GM19324 (cell line): ENCODE measurements around the gene NTMT1.

Experiments used
- ATAC-seq: cut with Tn5 transposase; IDR thresholded peaks from one replicate; pipeline ENCODE4 v1.9.1; 2021; ENCODE audit warnings: mild to moderate bottlenecking, moderate library complexity; ENCODE audit not compliant: unreplicated experiment, low FRiP score

Gene NTMT1

DNA sequence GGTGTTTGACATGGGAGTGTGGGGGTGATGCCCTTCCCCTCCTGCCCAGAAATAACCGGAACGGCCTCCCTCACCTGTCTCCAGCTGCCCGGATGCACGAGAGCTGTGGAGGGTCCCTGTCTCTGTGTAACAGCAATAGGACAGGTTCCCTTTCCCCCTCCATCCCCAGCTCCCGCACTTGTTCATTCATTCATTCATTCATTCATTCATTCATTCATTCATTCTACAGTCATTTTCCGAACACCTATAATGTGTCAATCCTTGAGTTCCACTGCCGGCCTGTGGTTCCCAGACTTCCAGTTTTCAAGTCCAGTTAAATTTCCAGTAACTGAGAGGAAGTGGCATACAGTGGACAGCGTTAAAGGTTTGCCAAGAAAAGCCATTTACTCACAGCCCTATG, 46.7 kb downstream of the NTMT1 start:
- no peak for ATAC-seq

DNA sequence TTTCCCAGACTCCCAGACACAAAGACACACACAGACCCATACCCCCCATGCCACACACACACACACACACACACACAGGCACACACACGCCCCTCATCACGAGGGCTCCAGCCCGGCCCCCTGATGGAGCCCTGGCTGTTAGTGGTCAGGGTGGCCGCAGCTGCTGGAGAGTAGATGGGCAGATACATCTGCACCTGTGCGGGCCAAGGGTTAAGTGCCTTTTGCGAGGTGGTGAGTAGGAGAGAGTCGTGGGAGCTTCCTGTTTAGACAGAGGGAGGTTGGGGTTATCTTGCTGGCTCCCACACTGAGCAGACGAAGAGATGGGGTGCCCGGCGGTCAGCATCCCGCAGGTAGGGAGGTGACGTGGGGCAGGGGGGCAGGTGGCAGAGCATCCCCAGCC, 47.6 kb downstream of the NTMT1 start:
- ATAC-seq: no peak

DNA sequence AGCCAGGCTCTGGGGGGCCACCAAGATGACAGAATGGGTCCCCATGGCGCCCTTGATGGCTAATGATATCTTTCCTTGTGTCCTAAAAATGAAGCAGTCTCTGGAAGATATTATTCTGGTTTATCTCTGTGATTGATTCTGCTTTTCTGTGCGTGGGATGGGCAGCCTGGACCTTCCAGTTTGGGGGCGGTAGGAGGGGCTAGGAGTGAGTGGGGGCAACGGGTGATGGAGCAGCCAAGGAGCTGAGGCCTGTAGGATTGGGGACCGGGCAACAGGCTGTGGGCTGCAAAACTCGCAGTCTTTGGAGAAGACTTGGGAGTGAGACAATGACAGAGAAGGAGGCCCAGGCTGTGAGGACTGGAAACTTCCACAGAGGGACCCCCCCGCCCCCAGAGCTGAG, 48.3 kb downstream of the NTMT1 start:
- ATAC-seq: no peak

DNA sequence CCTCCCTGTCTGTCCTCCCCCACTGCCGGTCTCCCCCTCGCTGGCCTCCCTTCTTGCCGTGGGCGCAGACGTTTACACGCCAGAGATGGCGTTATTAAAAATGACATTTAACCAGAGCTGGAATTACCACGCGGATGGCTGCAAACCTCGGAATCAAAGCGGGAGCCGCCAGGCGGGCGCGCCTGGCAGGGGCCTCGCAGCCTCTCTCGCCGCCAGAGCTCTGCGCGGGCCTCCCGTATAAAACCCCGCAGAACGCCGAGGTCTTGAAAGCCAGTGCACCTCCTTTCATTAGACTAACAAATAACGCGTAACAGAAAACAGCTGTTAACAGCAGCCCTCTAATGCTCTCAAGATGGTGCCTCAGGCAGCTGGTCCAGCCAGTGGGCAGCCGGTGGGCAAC, 49.7 kb downstream of the NTMT1 start:
- ATAC-seq: no peak

DNA sequence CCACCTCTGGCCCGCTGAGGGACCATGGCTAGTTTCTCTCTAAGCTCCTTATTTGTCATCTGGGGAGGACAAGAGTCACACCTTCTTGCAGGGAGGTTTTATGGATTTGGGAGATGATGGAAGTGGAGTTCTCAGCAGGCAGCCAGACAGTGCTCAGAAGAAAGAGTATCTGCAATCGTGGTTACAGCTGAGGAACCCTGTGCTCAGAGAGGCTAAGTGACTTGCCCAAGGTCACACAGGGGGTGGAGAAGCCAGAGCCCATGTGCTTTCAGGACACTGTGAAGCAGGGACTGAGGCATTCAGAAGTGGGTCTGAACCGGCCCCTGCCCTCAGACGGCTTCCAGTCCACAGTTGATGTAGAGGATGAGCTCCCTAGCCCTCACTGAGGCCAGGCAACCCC, 50.3 kb downstream of the NTMT1 start:
- no peak for ATAC-seq

DNA sequence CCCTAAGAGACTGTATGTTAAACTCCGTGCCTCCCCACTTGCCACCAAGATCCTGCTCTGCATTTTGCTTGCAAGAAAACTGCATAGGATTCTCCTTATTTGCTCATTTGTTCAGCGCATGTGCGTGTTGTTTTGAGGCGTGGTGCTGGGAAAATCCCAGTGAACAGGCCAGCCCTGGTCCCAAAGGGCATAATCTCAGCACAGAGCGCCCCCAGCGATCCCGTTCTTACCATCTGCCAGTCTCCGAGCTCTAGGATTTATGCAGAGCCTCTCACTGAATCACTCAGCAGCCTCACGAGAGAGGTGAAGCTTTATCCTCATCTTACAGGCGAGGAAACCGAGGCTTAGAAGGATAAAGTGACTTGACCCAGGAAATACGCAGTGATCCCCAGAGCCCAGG, 51.0 kb downstream of the NTMT1 start:
- ATAC-seq: no peak

DNA sequence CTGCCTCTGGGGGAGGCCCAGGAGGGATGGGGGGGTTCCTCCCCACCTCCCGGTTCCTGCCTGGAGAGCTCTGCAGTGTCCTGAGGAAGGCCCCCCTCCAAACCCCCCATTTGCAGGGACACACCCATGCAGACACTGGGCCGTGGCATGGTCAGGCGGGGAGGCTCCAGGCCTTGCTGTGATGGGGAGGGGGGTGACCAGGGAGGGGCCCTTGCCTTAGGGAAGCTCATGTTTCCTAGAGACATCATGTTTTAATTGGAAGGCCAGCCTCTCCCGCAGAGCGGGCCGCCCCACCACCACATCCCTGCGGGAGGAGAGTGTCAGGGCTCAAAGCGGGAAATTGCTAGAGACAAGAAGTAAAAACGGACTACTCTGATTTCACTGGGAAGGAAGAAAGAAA, 51.5 kb downstream of the NTMT1 start:
- no peak for ATAC-seq

DNA sequence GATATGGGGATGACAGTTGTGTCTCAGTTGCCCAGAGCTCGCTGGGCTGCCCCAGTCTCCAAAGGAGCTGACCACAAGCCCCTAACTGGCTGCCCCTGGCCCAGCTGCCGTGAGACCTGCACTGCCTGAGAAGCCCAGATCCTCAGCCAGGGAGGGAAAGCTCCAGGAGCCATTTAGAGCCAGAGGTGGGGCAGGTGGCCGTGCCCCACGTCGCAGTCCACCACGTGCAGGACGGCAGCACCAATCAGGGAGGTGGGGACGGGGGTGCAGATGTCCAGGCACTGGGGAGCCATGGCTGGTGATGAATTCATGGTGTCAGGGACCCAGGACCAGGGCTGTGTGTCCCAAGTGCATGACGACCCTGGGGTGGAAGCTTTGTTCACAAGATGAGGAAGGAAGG, 52.9 kb downstream of the NTMT1 start:
- no peak for ATAC-seq

DNA sequence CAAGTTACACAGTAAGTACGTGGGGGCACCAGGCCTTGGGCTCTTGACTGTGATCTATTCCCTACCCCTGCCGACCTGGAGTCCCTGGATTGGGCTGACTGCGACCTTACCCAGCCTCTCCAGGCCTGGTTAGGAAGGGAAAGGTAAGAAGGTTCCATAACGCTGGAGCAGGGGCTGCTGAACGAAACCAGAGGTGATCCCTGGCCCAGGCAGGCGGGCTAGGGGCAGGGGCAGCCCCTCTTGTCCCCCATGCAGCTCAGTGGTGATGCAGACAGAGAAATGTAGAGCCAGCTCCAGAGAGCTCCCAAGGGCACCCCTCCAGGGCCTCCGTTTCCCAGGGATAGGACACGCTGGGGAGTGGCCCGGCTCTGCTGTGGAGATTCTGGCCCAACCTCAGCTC, 53.6 kb downstream of the NTMT1 start:
- no peak for ATAC-seq

DNA sequence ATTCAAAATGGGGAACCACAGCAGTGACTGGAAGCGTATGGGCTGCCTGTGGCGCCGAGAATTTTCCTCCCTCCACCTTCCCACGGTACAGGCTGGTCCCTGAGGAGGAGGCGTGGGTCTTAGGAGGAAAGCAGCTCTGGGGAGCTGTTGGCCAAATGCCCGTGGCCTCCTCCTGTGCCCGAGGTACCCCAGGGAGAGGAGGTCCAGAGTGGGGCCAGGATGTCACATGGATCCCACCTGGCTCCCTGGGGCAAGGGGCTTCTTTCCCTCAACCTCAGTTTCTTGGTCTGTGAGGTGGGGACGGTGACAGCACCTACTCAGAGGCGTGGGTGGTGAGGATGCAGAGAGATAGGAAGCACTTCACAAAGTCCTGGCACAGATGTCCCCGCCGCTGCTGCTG, 56.0 kb downstream of the NTMT1 start:
- no peak for ATAC-seq

DNA sequence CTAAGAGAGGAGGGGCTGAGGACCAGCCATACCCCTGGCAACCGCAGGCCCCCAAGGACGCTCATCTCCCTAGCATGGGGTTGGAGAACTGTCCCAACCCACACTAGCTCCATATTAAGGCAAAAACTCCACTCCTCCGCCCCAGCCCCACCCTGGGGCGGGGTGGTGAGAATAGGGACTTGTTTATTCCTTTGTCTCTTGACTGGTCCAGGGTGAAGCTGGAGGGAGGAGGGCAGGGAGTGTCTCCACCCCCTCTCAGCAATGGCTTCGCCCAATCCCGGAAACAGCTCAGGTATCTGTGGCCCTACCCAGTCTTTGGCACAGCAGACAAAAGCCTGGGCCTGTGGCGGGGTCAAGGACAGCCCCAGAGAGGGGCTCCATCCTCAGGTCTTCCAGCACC, 56.4 kb downstream of the NTMT1 start:
- no peak for ATAC-seq

DNA sequence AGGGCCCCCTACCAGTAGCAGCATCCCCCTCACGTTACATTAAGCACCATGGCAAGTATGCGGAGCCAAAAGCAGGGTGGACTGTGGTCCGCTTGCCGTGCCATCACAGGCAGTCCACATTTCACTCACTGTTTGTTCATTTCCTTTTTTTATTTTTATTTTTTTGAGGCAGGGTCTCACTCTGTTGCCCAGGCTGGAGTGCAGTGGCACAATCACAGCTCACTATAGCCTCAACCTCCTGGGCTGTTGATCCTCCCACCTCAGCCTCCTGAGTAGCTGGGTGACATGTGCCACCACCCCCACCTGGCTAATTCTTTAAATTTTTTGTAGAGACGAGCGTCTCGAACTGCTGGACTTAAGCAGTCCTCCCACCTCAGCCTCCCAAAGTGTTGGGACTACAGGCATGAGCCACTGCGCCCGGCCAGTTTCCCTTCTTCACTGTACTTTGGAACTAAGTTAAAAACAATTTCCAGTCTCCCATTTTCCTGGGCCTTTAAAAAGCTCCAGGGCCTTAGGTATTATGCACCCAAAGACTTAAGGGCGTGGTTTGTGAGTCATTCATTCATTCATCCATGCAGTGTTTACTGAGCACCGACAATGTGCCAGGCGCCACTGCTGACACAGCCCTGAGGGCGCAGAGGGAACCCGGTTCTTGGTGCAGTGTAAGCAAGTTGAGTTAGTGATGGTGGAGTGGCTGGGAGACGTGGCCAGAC, 59.4 kb downstream of the NTMT1 start:
- ATAC-seq: no peak
